Measurements from ENCODE around the gene TSPAN4.

DNA sequence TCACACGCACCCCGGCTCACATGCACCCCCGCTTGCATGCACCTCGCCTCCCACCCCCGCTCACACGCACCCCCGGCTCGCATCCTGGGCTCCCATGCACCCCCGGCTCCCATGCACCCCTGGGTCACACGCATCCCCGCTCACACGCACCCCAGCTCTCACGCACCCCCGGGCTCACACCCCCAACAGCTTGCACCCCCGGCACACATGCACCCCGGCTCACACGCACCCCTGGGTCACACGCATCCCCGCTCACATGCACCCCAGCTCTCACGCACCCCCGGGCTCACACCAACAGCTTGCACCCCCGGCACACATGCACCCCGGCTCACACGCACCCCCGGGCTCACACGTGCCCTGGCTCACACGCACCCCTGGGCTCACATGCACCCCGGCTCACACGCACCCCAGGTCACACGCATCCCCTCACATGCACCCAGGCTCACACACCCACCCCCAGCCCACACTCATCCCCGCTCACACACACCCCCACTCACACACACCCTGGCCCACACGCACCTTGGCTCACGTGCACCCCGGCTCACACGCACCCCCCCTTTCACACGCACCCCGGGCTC is 16.2 kb downstream of the TSPAN4 start:
- no peak for TF ChIP-seq CTCF (IDR thresholded peaks at IDR 0.05; ENCODE audit: borderline replicate concordance, extremely low read depth, low read length, poor library complexity, severe bottlenecking)
- TF ChIP-seq EZH2 (IDR thresholded peaks at IDR 0.05; ENCODE audit: borderline replicate concordance, low read depth, low read length, severe bottlenecking), result no peak

All from DND-41 (cell line).